Aortic smooth muscle cell (primary cell): ENCODE data around the gene LGI1. TPM values are rescaled to one million over a fixed set of nuclear protein-coding genes. Genes with fewer than 3 reads are reported as not detected.

Experiments
- total RNA-seq: library from RNA; depleted of rRNA; stranded (reverse); fragments of >200 nt; gene quantifications from 2 replicates; pipeline ENCODE4 v1.2.3, GENCODE V29; 2014

LGI1 gene
- 0.12 and 0.26 TPM in 2 replicates for total RNA-seq

DNA sequence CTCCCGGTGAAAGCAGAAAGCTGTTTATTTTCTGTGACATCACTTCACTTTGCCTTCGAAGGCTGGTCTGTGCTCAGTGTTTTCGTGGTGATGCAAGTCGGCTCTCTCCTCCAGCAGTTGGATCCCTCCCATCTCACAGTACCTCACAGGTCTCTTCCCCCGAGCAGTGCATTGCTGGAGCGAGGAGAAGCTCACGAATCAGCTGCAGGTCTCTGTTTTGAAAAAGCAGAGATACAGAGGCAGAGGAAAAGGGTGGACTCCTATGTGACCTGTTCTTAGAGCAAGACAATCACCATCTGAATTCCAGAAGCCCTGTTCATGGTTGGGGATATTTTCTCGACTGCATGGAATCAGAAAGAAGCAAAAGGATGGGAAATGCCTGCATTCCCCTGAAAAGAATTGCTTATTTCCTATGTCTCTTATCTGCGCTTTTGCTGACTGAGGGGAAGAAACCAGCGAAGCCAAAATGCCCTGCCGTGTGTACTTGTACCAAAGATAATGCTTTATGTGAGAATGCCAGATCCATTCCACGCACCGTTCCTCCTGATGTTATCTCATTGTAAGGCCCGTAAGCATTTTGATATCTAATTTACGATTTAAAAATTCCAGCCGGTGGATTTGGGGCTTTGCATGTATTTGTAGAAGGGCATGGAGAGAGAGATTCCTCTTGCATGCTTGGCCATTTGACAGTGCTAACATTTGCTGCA is at the start of gene LGI1:
TSS of gene LGI1 (plus strand) at position 136 of the 707 bp plus-strand sequence. CDS start at position 345, 209 bp downstream.

Other genes with a start within 250 kb of the LGI1 start
- not detected in 2 replicates for gene FFAR4, start 191.3 kb upstream of the LGI1 start, total RNA-seq
- 0.06 TPM in 1 of 2 replicates, not detected in the other for gene RBP4, start 156.7 kb upstream of the LGI1 start, total RNA-seq
- gene PDE6C, start 145.4 kb upstream of the LGI1 start, total RNA-seq, result not detected in 2 replicates
- gene FRA10AC1, start 55.3 kb upstream of the LGI1 start, total RNA-seq, result 4.9 and 7.0 TPM in 2 replicates
- gene SLC35G1, start 136.0 kb downstream of the LGI1 start, total RNA-seq, result 3.0 and 3.3 TPM in 2 replicates
- 1.1 and 1.4 TPM in 2 replicates for gene PLCE1, start 236.0 kb downstream of the LGI1 start, total RNA-seq